ENCODE results near the gene PIGU. TPM values are rescaled to one million over a fixed set of nuclear protein-coding genes. Genes with fewer than 3 reads are reported as not detected.

The PIGU gene
- total and polyA plus RNA-seq, 9 of the 15 experiments (the other 6 are each of a cell fraction or from before 2014, with no cell fraction given) = 6.5 to 100 (median 28.1) TPM

GRCh38 chr20:34703424-34704176 lies 26.7 kb upstream of the PIGU start (continued):
- TF ChIP-seq TRIM24 (IDR thresholded peaks at IDR 0.05) = 0 out of 4 replicates have a peak, but pooled peaks of 1 of the 2 experiments have one; percentile 17
- TF ChIP-seq ZBTB2 (IDR thresholded peaks at IDR 0.05) = 0 out of 2 replicates have a peak, but pooled peaks have one; percentile 30
- TF ChIP-seq JUND (IDR thresholded peaks at IDR 0.05; ENCODE audit: borderline replicate concordance, low read depth, low read length) = no peak
- TF ChIP-seq JUND (tag; IDR thresholded peaks at IDR 0.05; ENCODE audit: borderline replicate concordance, low read depth, low read length) = no peak
- no peak for TF ChIP-seq CUX1 (CRISPR knock-in tag; IDR thresholded peaks at IDR 0.05)
- 0 out of 4 replicates have a peak, but pooled peaks of 1 of the 2 experiments have one; percentile 37 for TF ChIP-seq KDM4B (IDR thresholded peaks at IDR 0.05; ENCODE audit: borderline replicate concordance in 2 of 2, low read depth in 1 of 2)
- 0 out of 2 replicates have a peak, but pooled peaks have one; percentile 27 for TF ChIP-seq ARID1B (IDR thresholded peaks at IDR 0.05)
- no peak for TF ChIP-seq ZNF324 (CRISPR knock-in tag; IDR thresholded peaks at IDR 0.05)
- TF ChIP-seq THRB (CRISPR knock-in tag; conservative IDR thresholded peaks at IDR 0.05) = 0 out of 2 replicates have a peak, but pooled peaks have one; percentile 34

Measured in K562 (cell line).